ENCODE results near the gene YIF1B. TPM values are rescaled to one million over a fixed set of nuclear protein-coding genes. Genes with fewer than 3 reads are reported as not detected.

The YIF1B gene
- total and polyA plus RNA-seq, 9 donors: 8.5 to 37.2 (median 21.8) TPM

GRCh38 chr19:38308926-38309614 is 6.7 kb downstream of the YIF1B start:
- no peak overlapping the region for H3K4me3 ChIP-seq
- intact Hi-C loops (cut with DNase I): no loop called here
- H3K4me1 ChIP-seq (ENCODE audit: insufficient read depth): no peaks in the 10 kb centered on the region
- H3K27ac ChIP-seq: no peak overlapping the region
- TF ChIP-seq POLR2A (IDR thresholded peaks at IDR 0.05): no peak
- no peak for TF ChIP-seq CTCF (IDR thresholded peaks at IDR 0.05)
- TF ChIP-seq EP300 (IDR thresholded peaks at IDR 0.05): no peak
- H3K27me3 ChIP-seq: no peaks in the 10 kb centered on the region
- no peak for DNase-seq
- H3K9me3 ChIP-seq: no peaks in the 10 kb centered on the region
- WGBS, 3 donors: 83 to 85% (median 83%) methylated on average over 23 to 24 of the region's 24 CpGs
- H3K36me3 ChIP-seq: no peaks in the 10 kb centered on the region

GRCh38 chr19:38308006-38308766 is 7.6 kb downstream of the YIF1B start:
- Histone ChIP-seq H3K4me3 (no peak overlapping the region), H3K27me3 (no peaks in the 10 kb centered on the region), H3K27ac (no peak overlapping the region), H3K36me3 (no peaks in the 10 kb centered on the region), H3K9me3 (no peaks in the 10 kb centered on the region), H3K4me1 (ENCODE audit: insufficient read depth) (no peaks in the 10 kb centered on the region)
- TF ChIP-seq POLR2A (IDR thresholded peaks at IDR 0.05) (no peak), EP300 (IDR thresholded peaks at IDR 0.05) (no peak), CTCF (IDR thresholded peaks at IDR 0.05) (no peak)
- 84 to 89% (median 87%) methylated on average over 12 of the region's 12 CpGs for WGBS, 3 donors
- intact Hi-C loops (cut with DNase I): no loop called here
- no peak for DNase-seq

GRCh38 chr19:38307597-38307996 is 8.2 kb downstream of the YIF1B start:
- no peak for TF ChIP-seq POLR2A (IDR thresholded peaks at IDR 0.05)
- no peak overlapping the region for H3K27ac ChIP-seq
- 73 to 86% (median 83%) methylated on average over 8 of the region's 8 CpGs for WGBS, 3 donors
- no peaks in the 10 kb centered on the region for H3K36me3 ChIP-seq
- H3K9me3 ChIP-seq: no peaks in the 10 kb centered on the region
- no peak overlapping the region for H3K4me3 ChIP-seq
- no peaks in the 10 kb centered on the region for H3K4me1 ChIP-seq (ENCODE audit: insufficient read depth)
- no peaks in the 10 kb centered on the region for H3K27me3 ChIP-seq
- intact Hi-C loops (cut with DNase I): no loop called here
- no peak for DNase-seq

GRCh38 chr19:38307076-38307475 is 8.7 kb downstream of the YIF1B start:
- Histone ChIP-seq H3K36me3 (no peaks in the 10 kb centered on the region), H3K27ac (no peak overlapping the region), H3K4me3 (no peak overlapping the region), H3K4me1 (ENCODE audit: insufficient read depth) (no peaks in the 10 kb centered on the region), H3K9me3 (no peaks in the 10 kb centered on the region), H3K27me3 (no peaks in the 10 kb centered on the region)
- 91 to 98% (median 96%) methylated on average over 4 of the region's 4 CpGs for WGBS, 3 donors
- intact Hi-C loops (cut with DNase I): no loop called here
- TF ChIP-seq POLR2A (IDR thresholded peaks at IDR 0.05): no peak
- TF ChIP-seq CTCF (IDR thresholded peaks at IDR 0.05): no peak
- TF ChIP-seq EP300 (IDR thresholded peaks at IDR 0.05): no peak
- no peak for DNase-seq

- no peaks in the 10 kb centered on the region for H3K4me1 ChIP-seq (ENCODE audit: insufficient read depth)
- no peak overlapping the region for H3K27ac ChIP-seq
- DNase-seq: no peak
- intact Hi-C loops (cut with DNase I): no loop called here
- no peaks in the 10 kb centered on the region for H3K9me3 ChIP-seq
- TF ChIP-seq CTCF (IDR thresholded peaks at IDR 0.05) (no peak), POLR2A (IDR thresholded peaks at IDR 0.05) (no peak), EP300 (IDR thresholded peaks at IDR 0.05) (no peak)
- H3K27me3 ChIP-seq: no peaks in the 10 kb centered on the region
- H3K4me3 ChIP-seq: no peak overlapping the region
- WGBS, 3 donors: 90 to 96% (median 91%) methylated on average over 3 of the region's 3 CpGs
- no peaks in the 10 kb centered on the region for H3K36me3 ChIP-seq
Measured at GRCh38 chr19:38306236-38306635, 9.5 kb downstream of the YIF1B start.
